H9 (cell line): Measurements from ENCODE around the gene ECE1. TPM values are rescaled to one million over a fixed set of nuclear protein-coding genes. Genes with fewer than 3 reads are reported as not detected.

ENCODE experiments used
- DNase-seq: peaks from one replicate; pipeline ENCODE4 v3.0.0-alpha.2; 2017
- H2AFZ ChIP-seq: one replicate; pipeline ENCODE4 v1.6.1; 2013; ENCODE audit warnings: mild to moderate bottlenecking, low read length, control low read depth, moderate library complexity
- H2AK5ac ChIP-seq: 2 replicates; pipeline ENCODE4 v1.6.1; 2013; ENCODE audit warnings: low read length, control low read depth, mixed read lengths; ENCODE audit not compliant: insufficient read length
- H2BK120ac ChIP-seq: one replicate; pipeline ENCODE4 v1.6.1; 2013; ENCODE audit warnings: low read depth, mild to moderate bottlenecking, low read length, control low read depth, inconsistent platforms; ENCODE audit not compliant: poor library complexity, severe bottlenecking
- H2BK12ac ChIP-seq: 2 replicates; pipeline ENCODE4 v1.6.1; 2013; ENCODE audit warnings: low read length, control low read depth, mixed read lengths, low read depth; ENCODE audit not compliant: insufficient read length
- H2BK15ac ChIP-seq: 2 replicates; pipeline ENCODE4 v1.6.1; 2013; ENCODE audit warnings: low read depth, low read length, control low read depth
- H2BK20ac ChIP-seq: one replicate; pipeline ENCODE4 v1.6.1; 2013; ENCODE audit warnings: low read depth, mild to moderate bottlenecking, low read length, control low read depth, inconsistent platforms; ENCODE audit not compliant: poor library complexity, severe bottlenecking
- H2BK5ac ChIP-seq: 2 replicates; pipeline ENCODE4 v1.6.1; 2013; ENCODE audit warnings: low read length, control low read depth, mixed read lengths; ENCODE audit not compliant: insufficient read length
- H3K14ac ChIP-seq: 2 replicates; pipeline ENCODE4 v1.6.1; 2013; ENCODE audit warnings: low read length, control low read depth; ENCODE audit not compliant: insufficient read depth
- H3K18ac ChIP-seq: 2 replicates; pipeline ENCODE4 v1.6.1; 2013; ENCODE audit warnings: low read depth, mild to moderate bottlenecking, mixed read lengths, low read length, control low read depth; ENCODE audit not compliant: insufficient read length
- H3K23ac ChIP-seq: 2 replicates; pipeline ENCODE4 v1.6.1; 2013; ENCODE audit warnings: low read length, control low read depth, mixed read lengths, low read depth; ENCODE audit not compliant: insufficient read length
- H3K23me2 ChIP-seq: 2 replicates; pipeline ENCODE4 v1.6.1; 2013; ENCODE audit warnings: low read depth, mild to moderate bottlenecking, mixed read lengths, low read length, control low read depth; ENCODE audit not compliant: insufficient read length, poor library complexity, severe bottlenecking
- H3K27ac ChIP-seq: 2 replicates; pipeline ENCODE4 v1.5.1; 2013; ENCODE audit warnings: low read length, control low read depth, mixed read lengths, low read depth; ENCODE audit not compliant: insufficient read length
- H3K27me3 ChIP-seq: 2 replicates; pipeline ENCODE4 v1.6.1; 2013; ENCODE audit warnings: low read length, control low read depth, inconsistent platforms; ENCODE audit not compliant: insufficient read depth
- H3K4ac ChIP-seq: 2 replicates; pipeline ENCODE4 v1.6.1; 2013; ENCODE audit warnings: low read depth, mild to moderate bottlenecking, control low read depth, inconsistent platforms, low read length, moderate library complexity
- H3K4me1 ChIP-seq: 2 replicates; pipeline ENCODE4 v1.6.1; 2013; ENCODE audit warnings: low read length, control low read depth, inconsistent platforms; ENCODE audit not compliant: insufficient read depth
- H3K4me2 ChIP-seq: 2 replicates; pipeline ENCODE4 v1.6.1; 2013; ENCODE audit warnings: low read length, control low read depth, mixed read lengths; ENCODE audit not compliant: insufficient read length, insufficient read depth
- H3K56ac ChIP-seq: 2 replicates; pipeline ENCODE4 v1.6.1; 2013; ENCODE audit warnings: low read depth, mild to moderate bottlenecking, mixed read lengths, low read length, control low read depth; ENCODE audit not compliant: insufficient read length
- H3K79me1 ChIP-seq: 2 replicates; pipeline ENCODE4 v1.6.1; 2013; ENCODE audit warnings: low read depth, mild to moderate bottlenecking, moderate library complexity, low read length, control low read depth, inconsistent platforms; ENCODE audit not compliant: insufficient read depth, poor library complexity, severe bottlenecking
- H3K79me2 ChIP-seq: 2 replicates; pipeline ENCODE4 v1.6.1; 2013; ENCODE audit warnings: low read length, control low read depth, inconsistent platforms; ENCODE audit not compliant: insufficient read depth
- H3K9ac ChIP-seq: 2 replicates; pipeline ENCODE4 v1.6.1; 2013; ENCODE audit warnings: low read length, control low read depth, mixed read lengths; ENCODE audit not compliant: insufficient read length; ENCODE audit errors: extremely low read depth
- H3K9me3 ChIP-seq: one replicate; pipeline ENCODE4 v1.6.1; 2013; ENCODE audit warnings: low read depth, low read length, inconsistent platforms; ENCODE audit not compliant: control insufficient read depth
- H3T11ph ChIP-seq: one replicate; pipeline ENCODE4 v1.6.1; 2013; ENCODE audit warnings: mild to moderate bottlenecking, low read length, control low read depth, inconsistent platforms
- H4K20me1 ChIP-seq: one replicate; pipeline ENCODE4 v1.6.1; 2013; ENCODE audit not compliant: control insufficient read depth, insufficient read length, insufficient read depth
- H4K5ac ChIP-seq: 2 replicates; pipeline ENCODE4 v1.6.1; 2013; ENCODE audit warnings: low read depth, mild to moderate bottlenecking, mixed read lengths, low read length, control low read depth; ENCODE audit not compliant: insufficient read length
- H4K8ac ChIP-seq: replicated peaks from 2 replicates; pipeline ENCODE4 v1.6.1; 2013; ENCODE audit warnings: low read length, control low read depth, mixed read lengths, low read depth; ENCODE audit not compliant: insufficient read length
- H4K91ac ChIP-seq: 2 replicates; pipeline ENCODE4 v1.6.1; 2013; ENCODE audit warnings: low read depth, mild to moderate bottlenecking, moderate library complexity, mixed read lengths, low read length, control low read depth; ENCODE audit not compliant: insufficient read length
- H3K27ac Mint-ChIP-seq, 3 experiments: 2 replicates in 2 of 3; 3 replicates in 1 of 3; pipeline ENCODE4 v1.8.0; 2020 to 2021; ENCODE audit warnings: mixed read lengths in 3 of 3, mild to moderate bottlenecking in 1 of 3, moderate library complexity in 1 of 3
- H3K27me3 Mint-ChIP-seq: 2 replicates; pipeline ENCODE4 v1.8.0; 2021; ENCODE audit warnings: low read depth, mild to moderate bottlenecking, moderate library complexity, mixed read lengths
- H3K36me3 Mint-ChIP-seq, 3 experiments: 2 replicates in 2 of 3; 3 replicates in 1 of 3; pipeline ENCODE4 v1.8.0; 2020 to 2021; ENCODE audit warnings: low read depth in 3 of 3, mixed read lengths in 3 of 3; ENCODE audit not compliant: insufficient read depth in 1 of 3
- H3K4me1 Mint-ChIP-seq, 2 experiments: 2 replicates each; pipeline ENCODE4 v1.8.0; 2020; ENCODE audit warnings: mixed read lengths in 2 of 2
- H3K4me3 Mint-ChIP-seq, 2 experiments: 2 replicates in 1 of 2; 3 replicates in 1 of 2; pipeline ENCODE4 v1.8.0; 2020 to 2021; ENCODE audit warnings: mild to moderate bottlenecking in 2 of 2, mixed read lengths in 2 of 2, moderate library complexity in 1 of 2
- H3K9me3 Mint-ChIP-seq, 2 experiments: 2 replicates in 1 of 2; 3 replicates in 1 of 2; pipeline ENCODE4 v1.8.0; 2020; ENCODE audit warnings: mild to moderate bottlenecking in 2 of 2, mixed read lengths in 2 of 2, moderate library complexity in 1 of 2
- WGBS: extraction: QIAGEN DNeasy Blood & Tissue Kit; methylation state at CpG from one replicate; pipeline ENCODE4 v1.1.7; 2013; ENCODE audit warnings: missing lambda C conversion rate, low lambda C conversion rate, mixed read lengths; ENCODE audit not compliant: insufficient read length; ENCODE audit errors: extremely low coverage; 5-methylcytosine and 5-hydroxymethylcytosine counted together
- total RNA-seq: library from RNA; stranded (reverse); gene quantifications from 2 replicates; pipeline ENCODE4 v1.2.1, GENCODE V29; 2021
- TF ChIP-seq, protein P1 (sequence below): fragments of 200-600 bp; sonication (generic); conservative IDR thresholded peaks from 3 replicates; pipeline ENCODE4 v1.8.0; 2021; ENCODE audit warnings: antibody characterized with exemption, mild to moderate bottlenecking

The ECE1 gene
- total RNA-seq, 1 experiment from 2014 or later, result 31.1 TPM

DNA sequence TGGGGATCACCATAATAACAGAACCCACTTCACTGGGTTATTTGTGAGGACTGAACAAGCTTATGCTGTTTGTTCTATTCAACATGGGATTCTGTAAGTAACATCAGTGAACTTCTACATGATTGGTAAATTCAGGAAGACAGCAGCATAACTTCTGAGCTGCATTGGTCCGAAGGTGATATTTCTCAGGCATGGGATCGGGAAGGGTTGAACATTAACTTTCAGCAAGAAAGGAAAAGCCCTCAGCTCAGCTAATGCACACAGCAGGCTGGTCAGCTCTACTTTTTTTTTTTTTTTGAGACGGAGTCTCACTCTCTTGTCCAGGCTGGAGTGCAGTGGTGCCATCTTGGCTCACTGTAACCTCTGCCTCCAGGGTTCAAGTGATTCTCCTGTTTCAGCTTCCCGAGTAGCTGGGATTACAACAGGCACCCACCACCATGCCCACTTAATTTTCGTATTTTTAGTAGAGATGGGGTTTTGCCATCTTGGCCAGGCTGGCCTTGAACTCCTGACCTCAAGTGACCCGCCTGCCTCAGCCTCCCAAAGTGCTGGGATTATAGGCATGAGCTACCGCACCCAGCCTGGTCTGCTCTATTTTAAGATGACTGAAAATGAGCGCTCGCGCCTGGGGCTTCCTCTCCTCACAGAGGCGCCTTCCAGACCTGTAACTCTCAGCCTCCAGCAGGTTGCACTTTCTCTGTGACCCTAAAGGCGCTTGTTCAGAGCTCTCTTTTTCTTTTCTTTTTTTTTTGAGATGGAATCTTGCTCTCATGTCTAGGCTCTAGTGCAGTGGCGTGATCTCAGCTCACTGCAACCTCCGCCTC is 42.2 kb downstream of the ECE1 start:
- TF ChIP-seq, protein P1, sequence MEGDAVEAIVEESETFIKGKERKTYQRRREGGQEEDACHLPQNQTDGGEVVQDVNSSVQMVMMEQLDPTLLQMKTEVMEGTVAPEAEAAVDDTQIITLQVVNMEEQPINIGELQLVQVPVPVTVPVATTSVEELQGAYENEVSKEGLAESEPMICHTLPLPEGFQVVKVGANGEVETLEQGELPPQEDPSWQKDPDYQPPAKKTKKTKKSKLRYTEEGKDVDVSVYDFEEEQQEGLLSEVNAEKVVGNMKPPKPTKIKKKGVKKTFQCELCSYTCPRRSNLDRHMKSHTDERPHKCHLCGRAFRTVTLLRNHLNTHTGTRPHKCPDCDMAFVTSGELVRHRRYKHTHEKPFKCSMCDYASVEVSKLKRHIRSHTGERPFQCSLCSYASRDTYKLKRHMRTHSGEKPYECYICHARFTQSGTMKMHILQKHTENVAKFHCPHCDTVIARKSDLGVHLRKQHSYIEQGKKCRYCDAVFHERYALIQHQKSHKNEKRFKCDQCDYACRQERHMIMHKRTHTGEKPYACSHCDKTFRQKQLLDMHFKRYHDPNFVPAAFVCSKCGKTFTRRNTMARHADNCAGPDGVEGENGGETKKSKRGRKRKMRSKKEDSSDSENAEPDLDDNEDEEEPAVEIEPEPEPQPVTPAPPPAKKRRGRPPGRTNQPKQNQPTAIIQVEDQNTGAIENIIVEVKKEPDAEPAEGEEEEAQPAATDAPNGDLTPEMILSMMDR, result no peak
- no peaks in the 10 kb centered on the region for H4K20me1 ChIP-seq
- no peak overlapping the region for H3K4ac ChIP-seq
- no peak overlapping the region for H3K23ac ChIP-seq
- no peak overlapping the region for H4K8ac ChIP-seq
- no peak overlapping the region for H2AFZ ChIP-seq
- no peak overlapping the region for H4K91ac ChIP-seq
- peaks cover 5 to 13% (median 6%) of the 10 kb centered on the region in 3 experiments; a peak in 6 of 7 replicates for H3K36me3 Mint-ChIP-seq
- H2BK5ac ChIP-seq, result no peak overlapping the region
- no peak overlapping the region for H4K5ac ChIP-seq
- H3K23me2 ChIP-seq, result no peaks in the 10 kb centered on the region
- no peak overlapping the region for H3K9ac ChIP-seq
- H3K56ac ChIP-seq, result no peak overlapping the region
- no peaks in the 10 kb centered on the region for H3K4me1 Mint-ChIP-seq
- H3K27ac ChIP-seq, result no peak overlapping the region
- DNase-seq, result no peak
- H2BK20ac ChIP-seq, result no peak overlapping the region
- WGBS, result no CpG with 5 or more reads among the region's 14 CpGs
- no peaks in the 10 kb centered on the region for H3K9me3 Mint-ChIP-seq
- H3T11ph ChIP-seq, result no peak overlapping the region
- H3K18ac ChIP-seq, result no peak overlapping the region
- H3K27me3 ChIP-seq, result no peaks in the 10 kb centered on the region
- H2BK12ac ChIP-seq, result no peak overlapping the region
- no peaks in the 10 kb centered on the region for H3K79me1 ChIP-seq
- no peaks in the 10 kb centered on the region for H3K27me3 Mint-ChIP-seq
- no peak overlapping the region for H2AK5ac ChIP-seq
- no peak overlapping the region for H2BK15ac ChIP-seq
- no peak overlapping the region for H3K27ac Mint-ChIP-seq
- no peaks in the 10 kb centered on the region for H3K4me1 ChIP-seq
- H3K9me3 ChIP-seq, result no peaks in the 10 kb centered on the region
- no peak overlapping the region for H3K14ac ChIP-seq
- no peak overlapping the region for H3K4me3 Mint-ChIP-seq
- H2BK120ac ChIP-seq, result no peak overlapping the region
- H3K4me2 ChIP-seq, result no peak overlapping the region
- no peaks in the 10 kb centered on the region for H3K79me2 ChIP-seq
